Astrocyte of the spinal cord (primary cell): ENCODE measurements around the gene PICALM.

Source experiments
- DNase-seq: peaks from one replicate; pipeline ENCODE4 v3.0.0; 2011; ENCODE audit warnings: low read depth, low spot score
- H3K4me3 ChIP-seq: 2 replicates; pipeline ENCODE4 v1.5.1; 2011; ENCODE audit warnings: low read depth, mild to moderate bottlenecking, low read length, moderate library complexity
- CTCF ChIP-seq: IDR thresholded peaks from 2 replicates; pipeline ENCODE4 v1.5.1; 2012; ENCODE audit warnings: low read depth, mild to moderate bottlenecking, low read length, inconsistent platforms
- in situ Hi-C: cut with HindIII; loops from 2 replicates; pipeline ENCODE4 v1.10.0; 2017; ENCODE audit warnings: low sequenced_read_pairs

The PICALM gene

GRCh38 chr11:85923455-85923854, 145.4 kb downstream of the PICALM start:
- in situ Hi-C loops = no loop called here
- TF ChIP-seq CTCF = no peak
- no peak overlapping the region for H3K4me3 ChIP-seq
- no peak for DNase-seq

- in situ Hi-C loops = no loop called here
- H3K4me3 ChIP-seq = no peak overlapping the region
- TF ChIP-seq CTCF = no peak
- no peak for DNase-seq
Observed at GRCh38 chr11:85922367-85922766, 146.5 kb downstream of the PICALM start.

GRCh38 chr11:85918910-85919794, 149.7 kb downstream of the PICALM start:
- no peak for TF ChIP-seq CTCF
- DNase-seq = peak; percentile 9
- in situ Hi-C loops = no loop called here
- no peak overlapping the region for H3K4me3 ChIP-seq

- no peak for DNase-seq
- in situ Hi-C loops = no loop called here
- H3K4me3 ChIP-seq = no peak overlapping the region
- no peak for TF ChIP-seq CTCF
Observed at GRCh38 chr11:85914425-85914824, 154.5 kb downstream of the PICALM start.

GRCh38 chr11:85913513-85913912, 155.4 kb downstream of the PICALM start:
- in situ Hi-C loops = no loop called here

GRCh38 chr11:85912414-85912813, 156.5 kb downstream of the PICALM start:
- no peak for TF ChIP-seq CTCF

More at GRCh38 chr11:85913513-85913912, 155.4 kb downstream of the PICALM start:
- no peak overlapping the region for H3K4me3 ChIP-seq
- TF ChIP-seq CTCF = no peak
- DNase-seq = no peak

More at GRCh38 chr11:85912414-85912813, 156.5 kb downstream of the PICALM start:
- in situ Hi-C loops = no loop called here
- no peak overlapping the region for H3K4me3 ChIP-seq
- no peak for DNase-seq
